SK-N-SH (cell line): Measurements from ENCODE around the gene SLC25A42. TPM values are rescaled to one million over a fixed set of nuclear protein-coding genes. Genes with fewer than 3 reads are reported as not detected.

Source experiments
- CTCF ChIA-PET: fragments of 300-600, 350-600 bp; formaldehyde crosslinking; extraction: SDS; loops from one replicate; lab custom pipeline; 2021; lab: Yijun Ruan, JAX
- POLR2A ChIA-PET: fragments of 350-600 bp; sonication (Branson Sonifier 250); formaldehyde crosslinking; extraction: SDS; loops from one replicate; lab custom pipeline; 2020; ENCODE audit warnings: antibody characterized with exemption, inconsistent platforms; lab: Yijun Ruan, JAX
- DNase-seq: peaks from one replicate; pipeline ENCODE4 v3.0.0; 2012
- H2AFZ ChIP-seq: fragments of 200-600 bp; sonication (generic); 2 replicates; pipeline ENCODE4 v1.8.1; 2016; ENCODE audit warnings: antibody characterized with exemption, mild to moderate bottlenecking, low read depth
- H3F3A ChIP-seq: fragments of 200-600 bp; sonication (generic); replicated peaks from 2 replicates; pipeline ENCODE3; 2016; ENCODE audit warnings: antibody characterized with exemption, mild to moderate bottlenecking; ENCODE audit not compliant: insufficient read depth
- H3K27ac ChIP-seq, 2 experiments: fragments of 200-500 bp in 1 of 2; fragments of 200-600 bp in 1 of 2; sonication (Bioruptor generic) in 1 of 2; sonication (generic), shearing (Covaris generic) in 1 of 2; 2 replicates each; pipeline versions ENCODE4 v1.5.1 to v1.6.1; 2014 to 2016; ENCODE audit warnings: low read depth in 2 of 2, inconsistent platforms in 1 of 2, low read length in 1 of 2, mild to moderate bottlenecking in 1 of 2, mixed read lengths in 1 of 2
- H3K27me3 ChIP-seq: fragments of 200-600 bp; sonication (generic), shearing (Covaris generic); 2 replicates; pipeline ENCODE4 v1.6.1; 2016; ENCODE audit warnings: mixed run types; ENCODE audit not compliant: insufficient read depth
- H3K36me3 ChIP-seq, 2 experiments: fragments of 200-500 bp in 1 of 2; fragments of 200-600 bp in 1 of 2; sonication (Bioruptor generic) in 1 of 2; sonication (generic) in 1 of 2; replicated peaks in 1 of 2; 2 replicates each; pipeline versions ENCODE3 to v1.5.1; 2014 to 2016; ENCODE audit warnings: low read length in 1 of 2, mild to moderate bottlenecking in 1 of 2; ENCODE audit not compliant: insufficient read depth in 2 of 2, control insufficient read depth in 1 of 2
- H3K4me1 ChIP-seq, 2 experiments: fragments of 200-500 bp in 1 of 2; fragments of 200-600 bp in 1 of 2; sonication (Bioruptor generic) in 1 of 2; sonication (generic), shearing (Covaris generic) in 1 of 2; 2 replicates each; pipeline versions ENCODE4 v1.5.1 to v1.6.1; 2014 to 2016; ENCODE audit warnings: low read depth in 1 of 2, low read length in 1 of 2, mixed run types in 1 of 2; ENCODE audit not compliant: insufficient read depth in 2 of 2, control insufficient read depth in 1 of 2
- H3K4me2 ChIP-seq: fragments of 200-600 bp; sonication (generic), shearing (Covaris generic); 2 replicates; pipeline ENCODE4 v1.6.1; 2017; ENCODE audit warnings: mixed run types
- H3K4me3 ChIP-seq, 2 experiments: fragments of 200-500 bp in 1 of 2; fragments of 200-600 bp in 1 of 2; sonication (Bioruptor generic) in 1 of 2; sonication (generic), shearing (Covaris generic) in 1 of 2; 2 replicates each; pipeline versions ENCODE4 v1.5.1 to v1.8.1; 2014 to 2016; ENCODE audit warnings: low read depth in 2 of 2, inconsistent platforms in 1 of 2, low read length in 1 of 2, mild to moderate bottlenecking in 1 of 2, mixed read lengths in 1 of 2, moderate library complexity in 1 of 2
- H3K79me2 ChIP-seq: fragments of 200-600 bp; sonication (generic); 2 replicates; pipeline ENCODE4 v1.8.1; 2017; ENCODE audit warnings: mild to moderate bottlenecking; ENCODE audit not compliant: insufficient read depth
- H3K9ac ChIP-seq: fragments of 200-600 bp; sonication (generic); 2 replicates; pipeline ENCODE4 v1.6.1; 2017; ENCODE audit warnings: mixed run types
- H3K9me2 ChIP-seq: fragments of 200-600 bp; sonication (generic); 2 replicates; pipeline ENCODE4 v1.6.1; 2017; ENCODE audit warnings: mixed run types
- H3K9me3 ChIP-seq: fragments of 200-600 bp; sonication (generic); 2 replicates; pipeline ENCODE4 v1.6.1; 2017; ENCODE audit warnings: mixed run types, mild to moderate bottlenecking, moderate library complexity
- H4K20me1 ChIP-seq: fragments of 200-600 bp; sonication (generic); 2 replicates; pipeline ENCODE4 v1.6.1; 2017; ENCODE audit warnings: mild to moderate bottlenecking, mixed run types; ENCODE audit not compliant: insufficient read depth
- CTCF ChIP-seq: fragments of 200-600 bp; sonication (generic); IDR thresholded peaks from 2 replicates; pipeline ENCODE4 v1.6.1; 2017; ENCODE audit warnings: antibody characterized with exemption, mild to moderate bottlenecking, moderate library complexity
- ELF1 ChIP-seq: IDR thresholded peaks from 2 replicates; pipeline ENCODE4 v1.4.0; 2012
- EP300 ChIP-seq, 2 experiments: IDR thresholded peaks; 2 replicates each; pipeline versions ENCODE4 v1.4.0 to v1.6.1; 2012; ENCODE audit warnings: borderline replicate concordance in 1 of 2, low read depth in 1 of 2, low read length in 1 of 2
- EZH2phosphoT487 ChIP-seq: fragments of 200-600 bp; sonication (generic); IDR thresholded peaks from 2 replicates; pipeline ENCODE4 v1.6.1; 2017; ENCODE audit warnings: low read depth, mixed run types, mild to moderate bottlenecking, antibody characterized with exemption, moderate library complexity, borderline replicate concordance
- GABPA ChIP-seq: IDR thresholded peaks from 2 replicates; pipeline ENCODE4 v1.4.0; 2012; ENCODE audit warnings: low read depth, mild to moderate bottlenecking
- GATA2 ChIP-seq: sonication (generic); formaldehyde crosslinking; IDR thresholded peaks from 2 replicates; pipeline ENCODE4 v1.5.0; 2020; ENCODE audit warnings: mild to moderate bottlenecking, missing genetic modification reagents
- IRF3 ChIP-seq: fragments of 150-350 bp; IDR thresholded peaks from 2 replicates; pipeline ENCODE4 v1.6.1; 2016; ENCODE audit warnings: mild to moderate bottlenecking, low read depth, low read length
- JUND ChIP-seq: IDR thresholded peaks from 2 replicates; pipeline ENCODE4 v1.4.0; 2012
- MEF2A ChIP-seq: IDR thresholded peaks from 2 replicates; pipeline ENCODE4 v1.4.0; 2012; ENCODE audit warnings: low read depth, borderline replicate concordance
- MXI1 ChIP-seq: IDR thresholded peaks from 2 replicates; pipeline ENCODE4 v1.6.1; 2012; ENCODE audit warnings: mild to moderate bottlenecking, low read depth, low read length, improper control_type of control experiment
- NFIC ChIP-seq: IDR thresholded peaks from 2 replicates; pipeline ENCODE4 v1.4.0; 2012; ENCODE audit warnings: borderline replicate concordance
- PBX3 ChIP-seq: IDR thresholded peaks from 2 replicates; pipeline ENCODE4; 2012
- RCOR1 ChIP-seq: fragments of 150-350 bp; IDR thresholded peaks from 2 replicates; pipeline ENCODE4 v1.6.1; 2017; ENCODE audit warnings: antibody characterized with exemption, low read length
- TAF1 ChIP-seq: IDR thresholded peaks from 2 replicates; pipeline ENCODE4 v1.6.1; 2012; ENCODE audit warnings: low read depth, mild to moderate bottlenecking, low read length, moderate library complexity, borderline replicate concordance
- TEAD4 ChIP-seq: IDR thresholded peaks from 2 replicates; pipeline ENCODE4 v1.4.0; 2012; ENCODE audit warnings: mild to moderate bottlenecking, borderline replicate concordance; ENCODE audit not compliant: insufficient read depth
- USF1 ChIP-seq: IDR thresholded peaks from 2 replicates; pipeline ENCODE4 v1.4.0; 2012; ENCODE audit warnings: low read depth, borderline replicate concordance
- USF2 ChIP-seq: fragments of 150-350 bp; IDR thresholded peaks from 2 replicates; pipeline ENCODE4 v1.6.1; 2017; ENCODE audit warnings: antibody characterized with exemption, low read length, low read depth, borderline replicate concordance
- ZBTB33 ChIP-seq: IDR thresholded peaks from 2 replicates; pipeline ENCODE4 v1.4.0; 2012; ENCODE audit warnings: low read depth, borderline replicate concordance
- WGBS: methylation state at CpG from one replicate; pipeline ENCODE4 v1.1.6; 2017; ENCODE audit warnings: low lambda C conversion rate; 5-methylcytosine and 5-hydroxymethylcytosine counted together
- polyA plus RNA-seq, 3 experiments: library from polyadenylated mRNA; depleted of rRNA; stranded (reverse); fragments of >200 nt; gene quantifications; 2 replicates each; pipeline ENCODE4 v1.2.3, GENCODE V29; 2012

Gene SLC25A42
- polyA plus RNA-seq, 1 of the 3 experiments (the other 2 are of a cell fraction), result 6.1 TPM

- POLR2A ChIA-PET, result no interaction called here
- Histone ChIP-seq H3K27ac (no peak overlapping the region), H3K9me3 (peaks cover 4% of the 10 kb centered on the region; the same call in 1 of the 2 replicates), H4K20me1 (no peaks in the 10 kb centered on the region), H3K4me2 (no peak overlapping the region), H3K9me2 (no peaks in the 10 kb centered on the region), H3K79me2 (no peaks in the 10 kb centered on the region), H3F3A (no peaks in the 10 kb centered on the region), H2AFZ (no peak overlapping the region), H3K36me3 (peaks cover 0 to 4% of the 10 kb centered on the region in 2 experiments), H3K4me3 (no peak overlapping the region), H3K9ac (no peak overlapping the region), H3K4me1 (no peaks in the 10 kb centered on the region), H3K27me3 (no peaks in the 10 kb centered on the region)
- 97% methylated on average over 29 of the region's 39 CpGs for WGBS
- CTCF ChIA-PET, result interaction anchor here (1.1 to 2.0 kb wide), 2 partner anchors 9 to 26 kb away, joined by 3 to 8 read pairs; no protein-coding TSS in a partner anchor
- TF ChIP-seq JUND, result no peak
- no peak for TF ChIP-seq USF2
- no peak for TF ChIP-seq RCOR1
- TF ChIP-seq NFIC, result no peak
- TF ChIP-seq MXI1, result no peak
- no peak for TF ChIP-seq MEF2A
- no peak for TF ChIP-seq TEAD4
- no peak for TF ChIP-seq CTCF
- TF ChIP-seq GATA2 (CRISPR knock-in tag), result no peak
- TF ChIP-seq ZBTB33, result no peak
- peak; percentile 81 for DNase-seq
Measured at GRCh38 chr19:19120308-19121231, 56.8 kb downstream of the SLC25A42 start.

GRCh38 chr19:19121371-19121770 lies 57.6 kb downstream of the SLC25A42 start:
- H3K4me2 ChIP-seq, result no peak overlapping the region
- no peak overlapping the region for H3K9ac ChIP-seq
- POLR2A ChIA-PET, result no interaction called here
- no peaks in the 10 kb centered on the region for H3K9me2 ChIP-seq
- peaks cover 0 to 4% of the 10 kb centered on the region in 2 experiments for H3K36me3 ChIP-seq
- H3K4me3 ChIP-seq, result no peak overlapping the region
- no peaks in the 10 kb centered on the region for H4K20me1 ChIP-seq
- H3F3A ChIP-seq, result no peaks in the 10 kb centered on the region
- 65% methylated on average over 2 of the region's 10 CpGs for WGBS
- CTCF ChIA-PET, result interaction anchor here (0.7 to 2.0 kb wide), 3 partner anchors 9 to 25 kb away, joined by 3 to 8 read pairs (median 3); no protein-coding TSS in a partner anchor
- no peaks in the 10 kb centered on the region for H3K27me3 ChIP-seq
- H3K9me3 ChIP-seq, result peaks cover 4% of the 10 kb centered on the region; the same call in 1 of the 2 replicates
- no peak for DNase-seq
- no peaks in the 10 kb centered on the region for H3K79me2 ChIP-seq
- no peak overlapping the region for H2AFZ ChIP-seq
- no peaks in the 10 kb centered on the region for H3K4me1 ChIP-seq
- no peak overlapping the region for H3K27ac ChIP-seq
- TF ChIP-seq TAF1 (no peak), USF1 (no peak), PBX3 (no peak), GABPA (no peak), ELF1 (no peak), EZH2phosphoT487 (no peak), EP300 (IDR thresholded peaks at IDR 0.05; ENCODE audit: borderline replicate concordance in 1 of 2, low read depth in 1 of 2, low read length in 1 of 2) (no peak), IRF3 (no peak), TEAD4 (no peak)
